ENCODE data around the gene PPEF1. TPM values are rescaled to one million over a fixed set of nuclear protein-coding genes. Genes with fewer than 3 reads are reported as not detected.

PPEF1 gene
- total RNA-seq, 2 donors from 2014 or later, result 1.9 to 6.0 TPM

DNA sequence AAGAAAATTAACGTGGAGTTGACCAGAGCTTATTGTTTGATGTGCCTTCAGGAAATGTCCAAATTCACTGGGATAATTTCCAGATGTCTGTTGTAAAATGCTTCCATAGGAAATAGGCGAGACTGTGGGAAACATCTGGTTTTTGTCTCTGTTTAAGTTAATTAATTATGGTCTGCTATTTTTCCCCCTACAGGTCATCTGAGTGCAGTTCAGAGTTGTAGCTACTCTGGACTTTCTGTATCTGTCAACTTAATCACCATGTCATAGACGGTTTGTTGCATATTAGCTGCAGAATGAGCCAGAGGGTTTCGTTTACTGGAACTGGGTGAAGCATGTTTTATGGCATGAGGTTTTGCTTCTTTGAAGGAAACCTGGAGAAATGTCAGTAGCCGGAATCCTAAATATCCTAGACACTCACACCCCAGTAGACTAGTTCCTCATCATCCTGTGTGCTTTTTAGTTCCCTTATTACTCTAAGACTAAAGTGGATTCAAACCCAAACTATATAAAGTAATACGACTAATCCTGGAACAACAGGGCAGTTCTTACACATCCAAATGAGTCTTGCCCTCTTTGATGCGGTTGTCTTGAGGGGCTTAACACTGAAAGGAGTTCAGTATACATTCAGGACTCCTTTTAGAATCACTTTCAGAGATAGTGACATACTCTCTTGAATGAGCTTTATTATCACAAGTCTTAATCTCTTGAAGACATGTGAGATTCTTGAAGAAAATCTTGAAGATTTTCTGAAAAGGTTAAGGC, 62.5 kb downstream of the PPEF1 start:
- intact Hi-C loops (cut with DNase I), result no loop called here
- TF ChIP-seq, protein P1, sequence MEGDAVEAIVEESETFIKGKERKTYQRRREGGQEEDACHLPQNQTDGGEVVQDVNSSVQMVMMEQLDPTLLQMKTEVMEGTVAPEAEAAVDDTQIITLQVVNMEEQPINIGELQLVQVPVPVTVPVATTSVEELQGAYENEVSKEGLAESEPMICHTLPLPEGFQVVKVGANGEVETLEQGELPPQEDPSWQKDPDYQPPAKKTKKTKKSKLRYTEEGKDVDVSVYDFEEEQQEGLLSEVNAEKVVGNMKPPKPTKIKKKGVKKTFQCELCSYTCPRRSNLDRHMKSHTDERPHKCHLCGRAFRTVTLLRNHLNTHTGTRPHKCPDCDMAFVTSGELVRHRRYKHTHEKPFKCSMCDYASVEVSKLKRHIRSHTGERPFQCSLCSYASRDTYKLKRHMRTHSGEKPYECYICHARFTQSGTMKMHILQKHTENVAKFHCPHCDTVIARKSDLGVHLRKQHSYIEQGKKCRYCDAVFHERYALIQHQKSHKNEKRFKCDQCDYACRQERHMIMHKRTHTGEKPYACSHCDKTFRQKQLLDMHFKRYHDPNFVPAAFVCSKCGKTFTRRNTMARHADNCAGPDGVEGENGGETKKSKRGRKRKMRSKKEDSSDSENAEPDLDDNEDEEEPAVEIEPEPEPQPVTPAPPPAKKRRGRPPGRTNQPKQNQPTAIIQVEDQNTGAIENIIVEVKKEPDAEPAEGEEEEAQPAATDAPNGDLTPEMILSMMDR (IDR thresholded peaks at IDR 0.05), result no peak
- TF ChIP-seq POLR2A (IDR thresholded peaks at IDR 0.05) (no peak), POLR2AphosphoS5 (IDR thresholded peaks at IDR 0.05) (no peak)
- Histone ChIP-seq H3K27ac (no peak overlapping the region), H3K4me1 (replicated peaks) (no peaks in the 10 kb centered on the region), H3K4me3 (no peak overlapping the region), H3K9me3 (no peaks in the 10 kb centered on the region), H3K36me3 (no peaks in the 10 kb centered on the region), H3K27me3 (replicated peaks; ENCODE audit: insufficient read depth) (no peaks in the 10 kb centered on the region)
- DNase-seq (ENCODE audit: low spot score), result no peak
- WGBS, result 46% methylated on average over 7 of the region's 7 CpGs

DNA sequence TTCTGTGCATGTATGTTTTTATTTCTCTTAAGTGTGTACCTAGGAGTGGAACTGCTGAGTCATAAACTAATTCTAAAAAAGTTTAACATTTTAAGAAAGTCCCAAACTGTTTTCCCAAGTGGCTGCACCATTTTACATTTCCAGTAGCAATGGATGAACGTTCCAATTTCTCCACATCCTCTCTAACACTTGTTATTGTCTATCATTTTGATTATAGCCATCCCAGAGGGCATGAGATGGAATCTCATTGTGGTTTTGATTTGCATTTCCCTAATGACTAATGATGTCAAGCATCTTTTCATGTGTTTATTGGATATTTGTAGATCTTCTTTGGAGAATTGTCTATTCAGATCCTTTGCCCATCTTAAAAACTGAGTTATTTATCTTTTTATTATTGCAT, 82.5 kb downstream of the PPEF1 start:
- Histone ChIP-seq H3K4me3 (no peak overlapping the region), H3K27ac (no peak overlapping the region), H3K9me3 (no peaks in the 10 kb centered on the region), H3K36me3 (no peaks in the 10 kb centered on the region), H3K4me1 (replicated peaks) (no peaks in the 10 kb centered on the region), H3K27me3 (replicated peaks; ENCODE audit: insufficient read depth) (no peaks in the 10 kb centered on the region)
- no peak for DNase-seq (ENCODE audit: low spot score)
- 73% methylated on average over 1 of the region's 1 CpG for WGBS
- intact Hi-C loops (cut with DNase I), result no loop called here
- TF ChIP-seq POLR2AphosphoS5 (IDR thresholded peaks at IDR 0.05), result no peak
- no peak for TF ChIP-seq POLR2A (IDR thresholded peaks at IDR 0.05)
- TF ChIP-seq, protein P1 (IDR thresholded peaks at IDR 0.05), result no peak

DNA sequence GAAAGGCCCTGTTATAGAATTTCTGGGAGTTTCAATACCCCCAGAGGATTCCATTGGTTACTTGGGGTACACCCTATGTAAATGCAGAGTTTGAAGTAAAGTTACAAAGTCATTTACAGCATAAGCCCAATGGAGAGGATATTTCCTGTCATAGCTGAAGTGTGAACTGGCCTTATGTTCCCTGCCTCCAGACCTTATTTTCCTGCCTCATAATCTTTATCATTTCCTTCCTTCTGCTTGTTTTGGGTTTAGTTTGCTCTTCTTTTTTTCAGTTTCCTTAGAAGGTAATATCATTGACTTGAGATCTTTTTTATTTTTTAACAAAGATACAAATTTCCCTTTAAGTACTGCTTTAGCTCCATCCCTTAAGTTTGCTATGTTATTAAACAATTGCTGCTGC, 85.4 kb downstream of the PPEF1 start:
- H3K36me3 ChIP-seq, result no peaks in the 10 kb centered on the region
- no peak for DNase-seq (ENCODE audit: low spot score)
- H3K4me1 ChIP-seq (replicated peaks), result no peaks in the 10 kb centered on the region
- H3K9me3 ChIP-seq, result no peaks in the 10 kb centered on the region
- intact Hi-C loops (cut with DNase I), result no loop called here
- TF ChIP-seq POLR2AphosphoS5 (IDR thresholded peaks at IDR 0.05) (no peak), POLR2A (IDR thresholded peaks at IDR 0.05) (no peak)
- TF ChIP-seq, protein P1 (IDR thresholded peaks at IDR 0.05), result no peak
- H3K27ac ChIP-seq, result no peak overlapping the region
- H3K4me3 ChIP-seq, result no peak overlapping the region
- no peaks in the 10 kb centered on the region for H3K27me3 ChIP-seq (replicated peaks; ENCODE audit: insufficient read depth)

DNA sequence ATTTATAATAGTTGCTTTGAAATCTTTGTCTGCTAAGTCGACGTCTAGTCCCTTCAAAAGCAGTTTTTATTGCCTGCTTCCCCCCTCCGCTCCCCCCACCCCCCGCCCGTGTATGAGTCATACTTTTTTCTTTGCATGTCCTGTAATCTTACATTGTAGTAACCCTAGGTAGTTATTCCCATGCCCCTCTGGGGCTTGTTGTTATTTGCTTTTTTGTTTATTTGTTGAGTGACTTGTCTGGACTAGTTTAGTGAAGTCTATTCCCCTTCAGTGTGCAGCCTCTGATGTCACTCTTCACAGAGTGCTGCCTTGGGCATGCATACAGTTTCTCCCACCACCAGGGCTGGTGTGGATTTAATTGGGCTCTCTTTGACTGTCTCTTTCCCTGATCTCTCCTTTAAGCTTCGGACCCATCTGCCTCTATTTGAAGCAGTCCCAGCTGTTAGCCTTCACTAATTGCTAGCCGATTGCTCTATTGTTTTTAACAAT, 86.2 kb downstream of the PPEF1 start:
- Histone ChIP-seq H3K27ac (no peak overlapping the region), H3K4me1 (replicated peaks) (no peaks in the 10 kb centered on the region), H3K9me3 (no peaks in the 10 kb centered on the region), H3K27me3 (replicated peaks; ENCODE audit: insufficient read depth) (no peaks in the 10 kb centered on the region), H3K36me3 (no peaks in the 10 kb centered on the region), H3K4me3 (no peak overlapping the region)
- WGBS, result 24% methylated on average over 7 of the region's 7 CpGs
- TF ChIP-seq POLR2AphosphoS5 (IDR thresholded peaks at IDR 0.05), result no peak
- TF ChIP-seq, protein P1 (IDR thresholded peaks at IDR 0.05), result no peak
- no peak for TF ChIP-seq POLR2A (IDR thresholded peaks at IDR 0.05)
- intact Hi-C loops (cut with DNase I), result no loop called here
- no peak for DNase-seq (ENCODE audit: low spot score)

DNA sequence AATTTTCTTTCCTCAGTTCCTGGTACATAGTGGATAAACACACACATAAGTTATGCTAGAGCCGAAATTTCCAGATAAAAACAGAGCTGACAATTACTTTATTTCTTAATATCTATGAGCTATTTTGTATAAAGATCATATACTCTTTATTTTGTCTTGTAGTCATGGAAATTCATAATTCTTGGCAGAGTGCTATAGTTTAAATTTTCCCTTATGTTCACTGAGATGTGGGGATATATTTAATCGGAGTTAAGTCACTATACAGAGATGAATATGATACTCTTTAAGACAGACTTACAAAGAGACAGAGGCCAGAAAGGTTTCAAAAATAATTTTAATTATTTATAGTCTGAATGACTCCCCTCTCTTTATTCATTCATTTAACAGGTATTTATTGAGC, 89.7 kb downstream of the PPEF1 start:
- 98% methylated on average over 2 of the region's 2 CpGs for WGBS
- Histone ChIP-seq H3K27ac (no peak overlapping the region), H3K27me3 (replicated peaks; ENCODE audit: insufficient read depth) (no peaks in the 10 kb centered on the region), H3K9me3 (no peaks in the 10 kb centered on the region), H3K4me3 (no peak overlapping the region), H3K4me1 (replicated peaks) (no peaks in the 10 kb centered on the region), H3K36me3 (no peaks in the 10 kb centered on the region)
- intact Hi-C loops (cut with DNase I), result no loop called here
- no peak for TF ChIP-seq POLR2A (IDR thresholded peaks at IDR 0.05)
- TF ChIP-seq POLR2AphosphoS5 (IDR thresholded peaks at IDR 0.05), result no peak
- TF ChIP-seq, protein P1 (IDR thresholded peaks at IDR 0.05), result no peak
- DNase-seq (ENCODE audit: low spot score), result no peak
